NCI-H2029 (cell line): ENCODE data around the gene CELSR2.

Source experiments
- DNase-seq: peaks from one replicate; lab custom pipeline; 2025; lab: John Stamatoyannopoulos, UW

The CELSR2 gene

DNA sequence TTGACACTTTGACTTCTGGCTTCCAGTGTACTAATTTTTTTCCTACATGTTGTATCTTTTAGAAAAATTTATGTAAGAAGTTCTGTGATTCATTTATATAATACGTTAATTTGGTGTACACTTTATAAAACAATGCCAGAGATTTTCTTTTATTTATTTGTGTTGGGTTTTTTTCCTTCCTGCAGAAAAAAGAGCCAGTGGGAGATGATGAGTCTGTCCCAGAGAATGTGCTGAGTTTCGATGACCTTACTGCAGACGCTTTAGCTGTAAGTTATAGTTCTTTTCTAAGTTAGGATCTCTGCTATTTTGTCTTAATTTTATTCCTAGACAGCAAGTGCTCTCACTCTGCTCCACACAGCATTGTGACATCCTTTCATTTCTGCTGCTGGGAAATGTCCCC lies 21.2 kb upstream of the CELSR2 start:
- no peak for DNase-seq

DNA sequence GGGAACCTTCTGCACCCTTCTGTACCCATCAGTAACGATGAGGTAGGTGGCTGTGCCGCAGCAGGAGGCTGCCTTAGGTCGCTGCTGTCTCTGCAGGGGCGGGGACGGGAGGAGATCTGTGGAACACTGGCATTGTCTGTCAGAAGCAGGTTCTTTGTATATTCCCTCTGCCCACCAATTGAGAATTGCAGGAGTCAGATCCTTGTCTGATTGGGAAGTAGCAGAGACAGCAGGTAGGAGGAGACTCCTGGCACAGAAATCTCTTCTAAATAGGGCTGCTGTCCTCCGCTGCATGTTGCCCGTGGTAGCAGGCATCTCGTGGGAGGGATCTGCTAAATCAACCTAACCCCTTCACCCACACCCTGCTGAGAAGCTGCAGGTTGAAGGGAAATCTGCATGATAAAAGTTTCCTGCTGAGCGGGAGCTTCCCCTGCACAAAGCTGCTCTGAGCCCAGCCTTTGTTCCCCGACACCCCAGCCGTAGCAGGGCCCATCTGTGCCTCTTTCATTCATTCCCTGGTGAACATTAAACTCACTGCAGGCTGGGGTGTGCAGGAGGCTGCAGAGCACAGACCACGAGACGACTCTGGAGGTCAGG lies 19.7 kb upstream of the CELSR2 start:
- DNase-seq: no peak

DNA sequence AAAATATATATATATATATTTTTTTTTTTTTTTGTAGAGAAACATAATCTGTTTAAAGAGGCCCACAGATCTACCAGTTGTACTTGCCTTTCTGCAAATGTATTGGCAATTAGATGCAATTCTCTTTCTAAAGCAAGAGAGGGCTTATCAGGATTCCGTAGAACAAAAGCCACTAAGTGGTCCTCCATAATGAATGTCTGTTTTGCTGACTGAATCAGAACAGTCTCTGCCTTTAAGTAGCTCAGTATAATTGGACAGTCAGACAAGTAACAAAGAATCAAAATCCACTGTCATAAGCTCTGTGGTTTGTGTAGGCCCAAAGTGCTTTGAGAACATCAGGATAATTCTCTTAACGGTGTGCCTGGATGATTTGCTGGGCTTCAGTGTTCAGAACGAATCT lies 18.3 kb upstream of the CELSR2 start:
- DNase-seq: no peak

DNA sequence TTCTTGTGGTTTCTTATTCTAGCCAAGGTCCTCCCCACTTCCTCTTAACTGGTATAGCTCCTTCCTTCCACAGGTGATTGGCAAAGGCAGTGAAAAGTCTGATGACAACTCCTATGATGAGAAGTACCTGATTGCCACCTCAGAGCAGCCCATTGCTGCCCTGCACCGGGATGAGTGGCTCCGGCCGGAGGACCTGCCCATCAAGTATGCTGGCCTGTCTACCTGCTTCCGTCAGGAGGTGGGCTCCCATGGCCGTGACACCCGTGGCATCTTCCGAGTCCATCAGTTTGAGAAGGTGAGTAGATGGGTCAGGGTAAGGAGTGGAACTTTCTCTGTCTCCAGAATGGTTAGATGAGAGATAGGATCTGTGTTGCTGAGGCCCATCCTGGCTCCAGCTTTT lies 14.2 kb upstream of the CELSR2 start:
- DNase-seq: no peak

DNA sequence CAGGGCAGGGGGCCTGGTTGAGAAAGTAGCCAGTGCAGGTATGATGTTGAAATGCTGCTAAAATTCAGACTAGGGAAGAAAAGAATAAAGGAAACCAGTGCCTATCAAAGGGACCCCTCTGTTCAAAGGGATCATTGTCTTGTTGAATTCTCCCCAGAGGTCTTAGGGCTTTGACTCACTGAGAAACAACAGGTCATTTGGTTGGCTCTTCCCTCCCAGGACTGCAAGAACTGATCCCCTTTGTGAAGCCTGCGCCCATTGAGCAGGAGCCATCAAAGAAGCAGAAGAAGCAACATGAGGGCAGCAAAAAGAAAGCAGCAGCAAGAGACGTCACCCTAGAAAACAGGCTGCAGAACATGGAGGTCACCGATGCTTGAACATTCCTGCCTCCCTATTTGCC lies 11.8 kb upstream of the CELSR2 start:
- no peak for DNase-seq

DNA sequence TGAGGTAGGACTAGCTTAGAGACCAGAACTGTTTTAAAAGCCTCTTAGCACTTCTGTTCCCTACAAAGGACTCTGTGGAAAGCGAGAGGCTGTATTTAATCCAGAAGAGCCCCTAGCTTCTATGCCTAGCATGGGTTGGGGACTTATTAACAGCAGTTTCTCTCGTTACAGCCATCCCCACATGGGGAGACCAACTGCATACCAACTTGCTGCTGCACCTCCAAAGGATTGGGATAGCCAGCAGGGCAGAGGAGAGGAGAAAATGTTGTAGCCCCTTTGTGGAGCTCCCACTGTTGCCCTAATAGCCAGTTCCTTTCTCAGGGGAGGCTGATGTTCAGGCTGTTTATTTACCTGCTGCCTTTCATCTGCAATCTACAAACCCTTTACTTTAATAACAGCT lies 11.0 kb upstream of the CELSR2 start:
- no peak for DNase-seq

DNA sequence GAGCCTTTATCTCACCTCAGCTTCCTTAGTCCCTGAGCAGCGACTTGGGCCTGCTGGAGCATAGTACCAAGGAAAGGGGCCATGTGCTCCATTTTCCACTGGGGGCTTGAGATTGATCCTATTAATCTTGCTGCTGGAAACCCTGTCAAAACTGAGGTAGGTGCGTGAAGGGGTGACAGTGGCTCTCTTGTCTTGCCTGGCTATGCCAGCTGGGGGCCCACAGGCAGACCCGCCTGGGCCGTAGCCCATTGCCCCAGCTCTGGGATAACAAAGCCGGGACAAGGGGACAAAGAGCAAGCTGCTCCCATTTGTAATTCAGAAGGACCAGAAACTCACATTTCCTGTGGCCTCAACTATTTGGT lies 10.3 kb upstream of the CELSR2 start:
- no peak for DNase-seq

DNA sequence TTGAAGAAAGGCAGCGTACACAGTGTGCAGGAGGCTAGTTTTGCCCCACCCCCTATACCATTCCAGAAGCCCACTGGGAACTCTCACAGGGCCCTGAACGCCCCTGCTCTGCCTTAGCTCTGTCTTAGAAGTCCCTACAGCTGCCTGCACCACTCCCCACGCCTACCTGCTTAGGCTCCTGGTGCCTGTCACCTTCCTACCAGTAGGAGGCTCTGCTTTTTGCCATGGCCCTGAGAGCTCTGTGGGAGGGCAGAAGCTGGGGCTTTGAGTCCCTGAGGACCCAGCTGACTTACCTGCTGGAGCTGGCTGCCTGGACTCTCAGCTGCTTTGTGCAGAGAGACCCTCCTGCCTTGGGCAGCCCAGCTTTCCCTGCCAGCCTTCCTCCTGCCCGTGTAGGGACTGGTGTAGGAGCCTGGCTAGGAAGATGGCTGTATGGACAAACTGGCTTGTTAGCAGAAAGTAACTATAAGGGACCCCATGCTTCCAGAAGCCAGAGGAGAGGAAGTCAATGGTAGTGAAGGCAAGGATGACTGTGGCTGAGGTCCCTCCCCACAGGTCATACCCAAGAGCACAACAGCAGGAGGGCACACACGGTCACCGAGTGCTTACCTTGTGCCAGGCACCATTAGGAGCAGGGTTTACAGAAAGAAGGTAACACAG lies 9.8 kb upstream of the CELSR2 start:
- peak; percentile 31 for DNase-seq

DNA sequence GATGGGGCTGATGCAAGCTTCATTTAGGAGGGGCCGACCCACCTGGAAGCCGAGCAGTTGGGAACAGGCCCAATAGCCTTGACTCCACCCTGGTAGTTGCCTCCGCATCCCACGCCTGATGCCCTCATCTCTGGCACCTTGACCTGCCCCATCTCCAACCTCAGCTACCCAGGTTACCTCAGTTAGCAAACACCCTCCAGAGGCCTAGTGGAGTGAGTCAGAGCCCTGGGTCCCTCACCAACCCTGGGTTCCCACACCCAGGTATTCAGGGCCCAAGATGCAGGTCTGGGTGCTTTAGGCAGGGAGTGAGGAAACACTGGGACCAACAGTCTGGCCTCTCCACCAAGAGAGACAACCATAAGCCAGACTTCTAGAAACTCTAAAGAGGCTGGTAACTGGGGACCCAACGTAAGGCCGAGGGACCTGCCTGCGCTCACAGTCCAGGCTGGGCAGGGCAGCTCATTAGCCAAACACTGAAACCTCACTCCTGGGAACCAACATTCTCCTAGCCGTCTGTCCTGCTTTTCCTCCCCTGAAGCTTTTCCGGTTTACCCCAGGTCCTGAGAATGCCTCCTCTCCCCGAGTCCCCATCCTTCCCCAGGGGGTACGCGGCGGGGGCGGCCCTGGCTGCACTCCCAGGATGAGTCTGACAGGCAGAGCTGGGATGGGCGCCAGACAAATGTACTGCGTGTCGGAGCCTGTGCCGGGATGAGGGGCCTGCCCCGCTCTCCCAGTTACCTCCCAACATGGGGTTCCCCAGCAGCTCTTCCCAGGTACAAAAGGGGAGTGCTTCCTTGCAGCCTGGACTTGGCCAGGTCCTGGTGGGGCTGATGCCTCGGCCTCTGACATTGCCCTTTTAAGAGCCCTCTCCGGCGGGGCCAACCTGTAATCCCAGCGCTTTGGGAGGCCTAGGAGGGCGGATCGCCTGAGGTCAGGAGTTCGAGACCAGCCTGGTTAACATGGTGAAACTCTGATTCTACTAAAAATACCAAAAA lies 8.9 kb upstream of the CELSR2 start:
- no peak for DNase-seq

DNA sequence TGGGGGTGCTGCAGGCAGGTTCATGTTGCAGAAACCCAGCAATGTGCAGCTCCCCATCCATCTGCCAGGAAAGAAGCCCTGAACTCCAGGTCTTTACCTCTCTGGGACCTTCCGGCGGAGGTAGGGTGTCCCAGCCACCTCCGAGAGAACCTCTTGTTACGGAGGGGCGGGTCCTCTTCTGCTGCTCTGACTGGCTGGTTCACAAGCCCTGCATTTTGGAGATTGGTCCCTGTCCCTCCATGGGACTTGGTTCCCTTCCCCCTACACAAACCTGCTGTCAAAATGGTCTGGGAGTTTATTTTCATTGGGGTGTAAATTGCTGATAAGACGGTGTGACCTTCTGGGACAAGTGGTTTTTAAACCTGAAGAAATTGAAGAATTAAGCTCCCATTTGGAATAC lies 8.0 kb upstream of the CELSR2 start:
- DNase-seq: no peak

DNA sequence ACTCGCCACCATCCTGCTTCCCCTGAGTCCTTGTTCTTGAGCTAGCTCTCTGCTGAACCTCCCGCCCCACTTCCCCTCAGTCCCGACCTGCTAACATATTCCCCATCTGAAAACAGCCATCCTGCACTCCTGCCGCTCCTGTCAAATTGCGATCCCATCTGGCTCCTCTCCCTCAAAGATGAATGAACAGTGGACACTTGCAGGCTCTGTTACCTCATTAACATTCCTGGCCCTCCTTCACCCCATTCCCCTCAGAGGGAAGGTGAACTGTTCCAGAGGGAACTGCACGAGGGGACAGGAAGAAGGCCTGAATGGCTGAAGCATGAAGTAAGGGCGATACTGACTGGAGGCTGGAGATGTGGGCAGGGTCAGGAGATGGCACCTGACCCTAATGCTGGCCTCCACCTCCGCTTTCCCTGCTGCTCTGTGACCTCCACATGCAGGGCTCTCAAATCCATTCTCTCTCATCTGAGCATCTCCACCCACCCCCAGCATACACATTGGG lies 7.4 kb upstream of the CELSR2 start:
- no peak for DNase-seq

DNA sequence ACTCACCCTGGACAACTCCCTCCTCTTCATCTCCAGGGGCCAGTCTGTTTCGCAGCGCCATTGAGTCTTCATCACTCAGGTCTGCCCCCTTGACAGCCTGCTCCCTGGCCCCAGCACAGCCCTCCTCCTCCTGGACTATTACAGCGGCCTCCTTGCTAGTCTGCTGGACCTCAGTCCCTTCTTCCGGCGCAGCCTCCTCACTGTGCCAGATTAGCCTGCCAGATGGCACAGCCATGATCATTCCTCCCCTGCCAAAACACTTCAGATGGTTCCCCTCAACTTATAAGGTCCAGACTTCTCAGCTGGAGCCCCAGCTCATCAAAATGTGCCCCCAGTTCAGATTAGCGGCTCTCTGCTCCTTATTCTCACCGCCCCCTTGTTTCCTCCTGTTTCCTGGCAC lies 7.0 kb upstream of the CELSR2 start:
- DNase-seq: no peak

DNA sequence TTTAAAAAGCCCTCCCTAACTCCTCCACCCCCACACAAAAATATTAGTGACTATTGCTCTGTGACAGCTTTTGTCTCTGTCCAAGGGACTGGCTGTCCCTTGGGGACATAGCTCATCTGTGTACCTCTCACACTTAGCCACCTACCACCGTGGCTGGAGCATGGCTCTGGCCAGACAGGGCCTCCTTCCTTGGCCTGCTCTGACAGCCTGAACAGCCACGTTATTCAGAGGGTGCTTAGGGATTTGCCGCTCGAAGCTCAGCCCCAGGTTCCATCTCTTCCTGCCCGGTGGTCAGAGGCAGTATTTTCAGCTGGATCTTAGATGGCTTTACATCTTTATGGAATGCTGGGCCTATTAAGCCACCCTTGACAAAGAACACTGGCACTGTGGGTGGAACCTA lies 6.1 kb upstream of the CELSR2 start:
- no peak for DNase-seq

DNA sequence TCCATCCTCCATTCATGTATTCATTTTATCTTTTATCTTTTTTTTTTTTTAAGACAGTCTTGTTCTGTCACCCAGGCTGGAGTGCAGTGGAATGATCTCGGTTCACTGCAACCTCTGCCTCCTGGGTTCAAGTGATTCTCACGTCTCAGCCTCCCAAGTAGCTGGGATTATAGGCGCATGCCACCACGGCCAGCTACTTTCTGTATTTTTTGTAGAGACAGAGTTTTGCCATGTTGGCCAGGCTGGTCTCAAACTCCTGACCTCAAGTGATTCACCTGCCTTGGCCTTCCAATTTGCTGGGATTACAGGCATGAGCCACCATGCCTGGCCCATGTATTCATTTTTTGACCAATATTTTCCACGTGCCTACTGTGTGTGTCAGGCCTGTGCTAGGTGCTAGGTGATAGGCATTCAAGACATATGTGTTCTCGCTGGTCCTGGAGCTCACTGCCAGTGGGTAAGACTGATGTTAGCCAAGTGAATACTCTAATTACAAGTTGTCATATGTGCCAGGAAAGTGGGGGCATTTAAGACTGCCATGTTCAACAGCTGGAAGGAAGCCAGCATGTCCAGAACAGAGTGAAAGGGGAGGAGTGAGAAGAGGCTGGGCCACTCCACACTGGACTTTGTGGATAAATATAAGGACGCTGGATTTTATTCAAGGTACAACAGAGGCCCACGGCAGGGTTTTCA lies 5.3 kb upstream of the CELSR2 start:
- DNase-seq: peak; percentile 4

DNA sequence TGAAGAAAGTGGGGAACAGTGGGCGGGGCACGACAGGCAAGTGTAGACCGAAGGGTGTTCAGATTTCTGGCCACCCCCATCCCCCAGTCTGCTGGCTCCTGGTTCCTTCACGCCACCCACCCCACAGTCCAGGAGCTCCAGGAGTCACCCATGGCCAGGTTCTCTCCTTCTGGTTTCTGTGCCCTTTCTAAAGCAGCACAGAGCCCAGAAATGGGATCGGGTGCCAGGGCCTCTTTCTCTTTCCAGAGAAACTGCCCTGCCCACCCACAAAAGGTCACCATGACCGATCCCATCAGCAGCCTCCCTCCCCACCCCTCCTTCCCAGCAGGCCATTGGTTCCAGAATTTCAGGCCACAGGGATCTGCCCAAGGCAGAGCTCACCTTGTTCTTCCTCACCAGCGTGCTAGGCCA lies 3.2 kb upstream of the CELSR2 start:
- DNase-seq: no peak

DNA sequence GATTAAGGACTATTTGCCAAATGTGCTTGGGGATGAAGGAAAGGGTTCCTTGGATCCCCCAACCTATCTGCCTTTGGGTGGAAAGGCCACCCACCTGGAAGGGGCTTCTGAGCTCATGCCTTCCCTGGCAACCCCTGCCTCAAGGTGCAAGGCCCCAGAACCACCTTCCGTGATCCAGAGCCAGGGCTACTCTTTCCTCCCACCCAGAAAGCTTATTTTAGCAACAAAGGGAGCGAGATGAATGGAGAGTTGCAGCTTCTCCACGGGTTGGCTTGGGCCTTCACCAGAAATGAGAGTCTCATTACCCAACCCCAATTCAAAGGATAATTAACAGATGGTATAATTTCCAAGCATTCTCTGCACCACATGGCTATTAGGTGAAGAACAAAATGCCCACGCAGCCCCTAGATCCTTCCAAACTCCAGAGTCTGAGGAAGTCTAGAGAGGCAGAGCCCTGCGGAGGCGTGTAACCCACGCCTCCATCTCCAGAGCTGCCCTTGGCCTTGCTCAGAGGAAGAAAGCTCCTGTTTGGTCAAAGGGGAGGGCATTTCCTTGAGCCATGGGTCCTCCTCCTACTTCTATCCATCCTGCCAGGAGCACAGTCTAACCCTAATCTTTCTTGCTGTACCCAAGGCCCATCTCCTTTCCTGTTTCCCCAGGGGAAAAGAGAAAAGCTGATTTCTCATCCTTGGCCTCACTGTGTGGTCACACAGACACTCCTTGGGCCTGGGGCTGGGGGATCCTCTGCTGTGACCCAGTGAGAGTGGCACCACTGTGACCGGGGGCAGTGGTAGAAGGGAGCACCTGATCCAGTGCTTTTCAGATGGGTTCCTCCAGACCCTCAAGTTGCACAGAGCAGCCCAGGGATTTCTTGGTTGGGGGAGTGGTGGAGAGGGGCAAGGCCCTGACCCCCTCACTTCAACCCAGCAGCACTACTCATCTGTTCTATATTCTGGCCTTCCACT lies 1.7 kb upstream of the CELSR2 start:
- no peak for DNase-seq

DNA sequence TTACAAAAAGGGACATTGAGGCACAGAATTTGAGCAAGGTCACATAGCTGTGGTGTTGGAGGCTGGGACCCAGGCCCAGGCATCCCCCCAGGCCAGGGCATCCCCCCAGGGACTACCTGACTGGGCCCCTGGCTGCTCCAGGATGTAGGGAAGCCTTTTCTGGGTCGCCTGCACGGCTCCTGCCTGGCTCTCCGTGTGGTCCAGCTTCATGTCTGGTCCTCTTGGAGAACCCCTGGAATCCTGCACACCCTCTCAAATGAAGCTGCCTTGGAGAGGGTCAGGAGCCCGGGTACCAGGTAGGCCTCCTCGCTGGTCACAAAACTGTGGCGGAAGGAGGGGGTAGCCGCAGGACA lies 919 bp upstream of the CELSR2 start:
- DNase-seq: no peak

DNA sequence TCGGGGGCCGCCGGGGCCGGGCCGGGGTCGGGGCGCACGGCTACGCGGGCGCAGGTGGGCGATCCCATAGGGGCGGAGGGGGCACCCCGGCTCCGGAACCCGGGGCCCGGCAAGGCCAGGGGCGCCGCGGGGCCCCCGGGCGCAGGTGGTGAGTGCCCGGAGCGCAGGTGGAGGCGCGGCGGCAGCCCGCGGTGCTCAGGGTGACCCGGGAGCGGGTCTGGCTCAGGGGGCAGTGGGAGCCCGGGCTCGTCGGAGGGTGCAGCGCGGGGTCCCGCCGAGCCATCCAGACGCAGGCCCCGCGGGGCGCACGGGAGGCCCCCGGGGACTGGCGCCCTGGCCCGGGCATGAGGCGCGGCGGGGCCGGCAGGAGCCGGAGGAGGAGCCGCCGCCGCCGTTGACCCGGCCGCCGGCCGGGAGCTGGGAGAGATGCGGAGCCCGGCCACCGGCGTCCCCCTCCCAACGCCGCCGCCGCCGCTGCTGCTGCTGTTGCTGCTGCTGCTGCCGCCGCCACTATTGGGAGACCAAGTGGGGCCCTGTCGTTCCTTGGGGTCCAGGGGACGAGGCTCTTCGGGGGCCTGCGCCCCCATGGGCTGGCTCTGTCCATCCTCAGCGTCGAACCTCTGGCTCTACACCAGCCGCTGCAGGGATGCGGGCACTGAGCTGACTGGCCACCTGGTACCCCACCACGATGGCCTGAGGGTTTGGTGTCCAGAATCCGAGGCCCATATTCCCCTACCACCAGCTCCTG lies 489 bp downstream of the CELSR2 start:
- DNase-seq: no peak

DNA sequence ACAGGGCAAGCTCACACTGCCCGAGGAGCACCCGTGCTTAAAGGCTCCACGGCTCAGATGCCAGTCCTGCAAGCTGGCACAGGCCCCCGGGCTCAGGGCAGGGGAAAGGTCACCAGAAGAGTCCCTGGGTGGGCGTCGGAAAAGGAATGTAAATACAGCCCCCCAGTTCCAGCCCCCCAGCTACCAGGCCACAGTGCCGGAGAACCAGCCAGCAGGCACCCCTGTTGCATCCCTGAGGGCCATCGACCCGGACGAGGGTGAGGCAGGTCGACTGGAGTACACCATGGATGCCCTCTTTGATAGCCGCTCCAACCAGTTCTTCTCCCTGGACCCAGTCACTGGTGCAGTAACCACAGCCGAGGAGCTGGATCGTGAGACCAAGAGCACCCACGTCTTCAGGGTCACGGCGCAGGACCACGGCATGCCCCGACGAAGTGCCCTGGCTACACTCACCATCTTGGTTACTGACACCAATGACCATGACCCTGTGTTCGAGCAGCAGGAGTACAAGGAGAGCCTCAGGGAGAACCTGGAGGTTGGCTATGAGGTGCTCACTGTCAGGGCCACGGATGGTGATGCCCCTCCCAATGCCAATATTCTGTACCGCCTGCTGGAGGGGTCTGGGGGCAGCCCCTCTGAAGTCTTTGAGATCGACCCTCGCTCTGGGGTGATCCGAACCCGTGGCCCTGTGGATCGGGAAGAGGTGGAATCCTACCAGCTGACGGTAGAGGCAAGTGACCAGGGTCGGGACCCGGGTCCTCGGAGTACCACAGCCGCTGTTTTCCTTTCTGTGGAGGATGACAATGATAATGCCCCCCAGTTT lies 1.3 kb downstream of the CELSR2 start:
- no peak for DNase-seq
